ENCODE data around the gene LY9. TPM values are rescaled to one million over a fixed set of nuclear protein-coding genes. Genes with fewer than 3 reads are reported as not detected.

The LY9 gene
- total RNA-seq, 4 donors from 2014 or later, result 0.26 to 3.2 (median 0.60) TPM

- no peak overlapping the region for H3K27ac ChIP-seq
- no peak for DNase-seq
- H3K36me3 ChIP-seq, result no peaks in the 10 kb centered on the region
- TF ChIP-seq CTCF (IDR thresholded peaks at IDR 0.05) (no peak), POLR2A (IDR thresholded peaks at IDR 0.05) (no peak)
- H3K4me1 ChIP-seq, result peaks cover 0 to 19% (median 4%) of the 10 kb centered on the region in 3 donors
- H3K4me3 ChIP-seq, result no peak overlapping the region
- H3K9me3 ChIP-seq, result peaks cover 0 to 4% (median 0%) of the 10 kb centered on the region in 3 donors
- intact Hi-C loops (cut with DNase I), result no loop called here
- H3K27me3 ChIP-seq, result no peaks in the 10 kb centered on the region
- WGBS, 2 donors, result 87 to 93% methylated on average over 2 to 3 of the region's 4 CpGs
Observed at GRCh38 chr1:160841079-160841478, 45.1 kb downstream of the LY9 start.

- H3K9me3 ChIP-seq, result peaks cover 0 to 4% (median 0%) of the 10 kb centered on the region in 3 donors
- H3K4me1 ChIP-seq, result no peaks in the 10 kb centered on the region
- no peaks in the 10 kb centered on the region for H3K36me3 ChIP-seq
- H3K4me3 ChIP-seq, result no peak overlapping the region
- 56 to 83% methylated on average over 5 to 12 of the region's 12 CpGs for WGBS, 2 donors
- TF ChIP-seq POLR2A (IDR thresholded peaks at IDR 0.05) (no peak), CTCF (IDR thresholded peaks at IDR 0.05) (no peak)
- H3K27me3 ChIP-seq, result no peaks in the 10 kb centered on the region
- no peak for DNase-seq
- no peak overlapping the region for H3K27ac ChIP-seq
- intact Hi-C loops (cut with DNase I), result no loop called here
Observed at GRCh38 chr1:160844447-160845232, 48.7 kb downstream of the LY9 start.

- H3K4me1 ChIP-seq, result no peaks in the 10 kb centered on the region
- no peak overlapping the region for H3K4me3 ChIP-seq
- intact Hi-C loops (cut with DNase I), result no loop called here
- DNase-seq, result no peak
- TF ChIP-seq CTCF (IDR thresholded peaks at IDR 0.05), result no peak
- TF ChIP-seq POLR2A (IDR thresholded peaks at IDR 0.05), result no peak
- no peak overlapping the region for H3K27ac ChIP-seq
- H3K9me3 ChIP-seq, result peaks cover 0 to 4% (median 0%) of the 10 kb centered on the region in 3 donors
- H3K27me3 ChIP-seq, result no peaks in the 10 kb centered on the region
- 85 to 90% methylated on average over 12 of the region's 12 CpGs for WGBS, 2 donors
- H3K36me3 ChIP-seq, result no peaks in the 10 kb centered on the region
Observed at GRCh38 chr1:160846281-160846680, 50.3 kb downstream of the LY9 start.

GRCh38 chr1:160850541-160850940 lies 54.6 kb downstream of the LY9 start:
- WGBS, 2 donors, result 70 to 72% methylated on average over 5 of the region's 5 CpGs
- no peak for DNase-seq
- Histone ChIP-seq H3K9me3 (no peaks in the 10 kb centered on the region), H3K27ac (no peak overlapping the region), H3K4me1 (no peaks in the 10 kb centered on the region), H3K36me3 (no peaks in the 10 kb centered on the region), H3K27me3 (no peaks in the 10 kb centered on the region), H3K4me3 (no peak overlapping the region)
- intact Hi-C loops (cut with DNase I), result no loop called here
- TF ChIP-seq CTCF (IDR thresholded peaks at IDR 0.05), result no peak
- TF ChIP-seq POLR2A (IDR thresholded peaks at IDR 0.05), result no peak

- Histone ChIP-seq H3K9me3 (no peaks in the 10 kb centered on the region), H3K36me3 (no peaks in the 10 kb centered on the region), H3K27ac (no peak overlapping the region), H3K4me3 (no peak overlapping the region), H3K27me3 (no peaks in the 10 kb centered on the region), H3K4me1 (no peaks in the 10 kb centered on the region)
- DNase-seq, result no peak
- intact Hi-C loops (cut with DNase I), result no loop called here
- TF ChIP-seq POLR2A (IDR thresholded peaks at IDR 0.05) (no peak), CTCF (IDR thresholded peaks at IDR 0.05) (no peak)
- 85 to 86% methylated on average over 8 of the region's 8 CpGs for WGBS, 2 donors
Observed at GRCh38 chr1:160850993-160851392, 55.0 kb downstream of the LY9 start.
